Right lobe of liver (tissue), 6 donors: ENCODE results near the gene SLC25A42. TPM values are rescaled to one million over a fixed set of nuclear protein-coding genes. Genes with fewer than 3 reads are reported as not detected.

ENCODE experiments used
- ATAC-seq, 4 donors: fragments of 200-7000 bp; cut with Tn5 transposase; one replicate each; pipeline ENCODE4 v1.9.1; 2020; ENCODE audit warnings: mild to moderate bottlenecking in 4 of 4, moderate library complexity in 4 of 4
- DNase-seq, 3 donors: peaks; one replicate each; pipeline ENCODE4 v3.0.0-alpha.2; 2020
- H3K27ac ChIP-seq, 3 donors: fragments of 200-600 bp; one replicate each; pipeline ENCODE4 v1.8.0; 2022
- H3K27me3 ChIP-seq, 2 donors: fragments of 200-600 bp; one replicate each; pipeline ENCODE4 v1.8.0; 2022
- H3K36me3 ChIP-seq, 4 donors: fragments of 200-600 bp; sonication (generic) in 1 of 4; one replicate each; pipeline versions ENCODE4 v1.5.1 to v1.8.0; 2017 to 2022; ENCODE audit warnings: control low read depth in 1 of 4
- H3K4me1 ChIP-seq, 4 donors: fragments of 200-600 bp; sonication (generic) in 1 of 4; one replicate each; pipeline versions ENCODE4 v1.5.1 to v1.8.0; 2017 to 2022; ENCODE audit warnings: control low read depth in 1 of 4
- H3K4me3 ChIP-seq, 3 donors: fragments of 200-600 bp; one replicate each; pipeline ENCODE4 v1.8.0; 2022
- H3K9me3 ChIP-seq, 4 donors: fragments of 200-600 bp; sonication (generic) in 1 of 4; one replicate each; pipeline versions ENCODE4 v1.5.1 to v1.8.0; 2017 to 2022; ENCODE audit warnings: control low read depth in 1 of 4
- CTCF ChIP-seq, 4 donors: fragments of 200-600 bp in 3 of 4; fragments of 450-650 bp in 1 of 4; IDR thresholded peaks; one replicate each; pipeline versions ENCODE4 v1.5.1 to v1.8.0; 2016 to 2022; ENCODE audit warnings: antibody characterized with exemption in 4 of 4, mild to moderate bottlenecking in 2 of 4
- POLR2A ChIP-seq: fragments of 450-650 bp; IDR thresholded peaks from one replicate; pipeline ENCODE4 v1.6.1; 2017; ENCODE audit warnings: antibody characterized with exemption, mild to moderate bottlenecking
- WGBS: methylation state at CpG from one replicate; pipeline ENCODE4 v1.1.6; 2018; ENCODE audit warnings: low coverage, low lambda C conversion rate; ENCODE audit not compliant: insufficient coverage; ENCODE audit errors: missing lambda C conversion rate; 5-methylcytosine and 5-hydroxymethylcytosine counted together
- intact Hi-C, 2 donors: fragments of 100-400 bp; cut with DNase I; formaldehyde crosslinking; loops; one replicate each; pipeline versions ENCODE4 v1.11.2 to v1.14.1; 2022
- total RNA-seq, 6 experiments: library from RNA; depleted of rRNA in 2 of 6; stranded (reverse); fragments of >200 nt in 2 of 6; fragmentation: NEBNext Ultra II Directional in 3 of 6; extraction: Animal tissue kit (Norgen Biotek cat#: 25700) in 3 of 6; gene quantifications; one replicate each; pipeline versions ENCODE4 v1.1.0 to v1.2.4, GENCODE V29; 2016 to 2023
- donor health status: DM: no; HTN: yes; CAD: no.
- donor health status: DM: no; HTN: no; CAD: no.
- donor health status: DM: no; HTN: no; CAD: no.
- donor health status: DM: no; HTN: yes; CAD: no.
- donor health status: DM: no; HTN: yes; CAD: no.

Gene SLC25A42
- total RNA-seq, 6 experiments from 2014 or later = 20.7 to 80.7 (median 69.7) TPM

- no peaks in the 10 kb centered on the region for H3K9me3 ChIP-seq
- DNase-seq (no peak), ATAC-seq (no peak)
- H3K36me3 ChIP-seq = no peaks in the 10 kb centered on the region
- no peaks in the 10 kb centered on the region for H3K27me3 ChIP-seq
- TF ChIP-seq CTCF (IDR thresholded peaks at IDR 0.05) = no peak
- no peak for TF ChIP-seq POLR2A
- intact Hi-C loops = no loop called here
- H3K4me3 ChIP-seq = no peak overlapping the region
- H3K4me1 ChIP-seq = no peaks in the 10 kb centered on the region
- H3K27ac ChIP-seq = no peak overlapping the region
- WGBS = 91% methylated on average over 2 of the region's 6 CpGs
Observed at GRCh38 chr19:19154768-19155494, 91.1 kb downstream of the SLC25A42 start.

GRCh38 chr19:19155495-19156219 is 91.9 kb downstream of the SLC25A42 start:
- H3K27ac ChIP-seq = no peak overlapping the region
- 89% methylated on average over 8 of the region's 10 CpGs for WGBS
- TF ChIP-seq POLR2A (no peak), CTCF (IDR thresholded peaks at IDR 0.05) (no peak)
- no peak for DNase-seq
- H3K27me3 ChIP-seq = no peaks in the 10 kb centered on the region
- no peak for ATAC-seq
- no peaks in the 10 kb centered on the region for H3K9me3 ChIP-seq
- no peaks in the 10 kb centered on the region for H3K4me1 ChIP-seq
- no peak overlapping the region for H3K4me3 ChIP-seq
- intact Hi-C loops = no loop called here
- H3K36me3 ChIP-seq = no peaks in the 10 kb centered on the region

- intact Hi-C loops = no loop called here
- TF ChIP-seq POLR2A = no peak
- no peak for TF ChIP-seq CTCF (IDR thresholded peaks at IDR 0.05)
- H3K36me3 ChIP-seq = no peaks in the 10 kb centered on the region
- WGBS = 51% methylated on average over 4 of the region's 6 CpGs
- ATAC-seq (peak in 2 of 4 donors; percentile 61 to 66), DNase-seq (no peak)
- no peaks in the 10 kb centered on the region for H3K27me3 ChIP-seq
- no peak overlapping the region for H3K4me3 ChIP-seq
- no peaks in the 10 kb centered on the region for H3K9me3 ChIP-seq
- H3K27ac ChIP-seq = no peak overlapping the region
- H3K4me1 ChIP-seq = no peaks in the 10 kb centered on the region
Observed at GRCh38 chr19:19157808-19158207, 94.0 kb downstream of the SLC25A42 start.

GRCh38 chr19:19159534-19159933 is 95.7 kb downstream of the SLC25A42 start:
- TF ChIP-seq POLR2A (no peak), CTCF (IDR thresholded peaks at IDR 0.05) (no peak)
- H3K9me3 ChIP-seq = no peaks in the 10 kb centered on the region
- H3K27me3 ChIP-seq = no peaks in the 10 kb centered on the region
- no peak for ATAC-seq
- H3K4me1 ChIP-seq = no peaks in the 10 kb centered on the region
- no peak overlapping the region for H3K27ac ChIP-seq
- no CpG with 5 or more reads among the region's 4 CpGs for WGBS
- intact Hi-C loops = no loop called here
- no peaks in the 10 kb centered on the region for H3K36me3 ChIP-seq
- H3K4me3 ChIP-seq = no peak overlapping the region
- no peak for DNase-seq
